T-helper 2 cell (primary cell): Measurements from ENCODE around the gene HSPE1.
A peak's percentile ranks its signal among the peaks of the same experiment; 100 is the strongest.
"Not testable (repeated sequence)": the region's sequence is repeated elsewhere in the genome, so short reads cannot be mapped to it uniquely, and the experiment has no call there.

Source experiments
- DNase-seq, 5 experiments: peaks; one replicate each; pipeline versions ENCODE4 v3.0.0 to v3.0.0-alpha.2; 2012 to 2022
- total RNA-seq, 2 donors: gene quantifications; one replicate each; lab custom pipeline; 2026; lab: John Stamatoyannopoulos, UW

Gene HSPE1
- 22.1 to 27.3 reads per million in 2 donors for total RNA-seq

- peak; percentile 94 to 100 (median 97) for DNase-seq
These were observed at the start of gene HSPE1, which contains the start of gene HSPD1 for GRCh38 chr2:197499594-197500502. Gene HSPE1, plus strand, starts transcription at chr2:197500379. Its CDS starts 58 bp downstream, at chr2:197500437. Gene HSPD1, minus strand, starts transcription at chr2:197499840. Its CDS starts 992 bp downstream, at chr2:197498848.

GRCh38 chr2:197450465-197450864 is 49.7 kb upstream of the HSPE1 start:
- no peak for DNase-seq

DNA sequence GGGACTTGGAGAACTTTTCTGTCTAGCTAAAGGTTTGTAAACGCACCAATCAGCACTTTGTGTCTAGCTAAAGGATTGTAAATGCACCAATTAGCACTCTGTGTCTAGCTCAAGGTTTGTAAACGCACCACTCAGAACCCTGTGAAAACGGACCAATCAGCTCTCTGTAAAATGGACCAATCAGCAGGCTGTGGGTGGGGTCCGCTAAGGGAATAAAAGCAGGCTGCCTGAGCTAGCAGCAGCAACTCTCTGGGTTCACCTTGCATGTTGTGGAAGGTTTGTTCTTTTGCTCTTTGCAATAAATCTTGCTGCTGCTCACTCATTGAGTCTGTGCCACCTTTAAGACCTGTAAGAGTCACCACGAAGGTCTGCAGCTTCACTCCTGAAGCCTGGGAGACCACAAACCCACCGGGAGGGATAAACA is 49.2 kb upstream of the HSPE1 start:
- peak in 1 of 5 experiments; percentile 35 for DNase-seq

GRCh38 chr2:197452754-197453122 is 47.4 kb upstream of the HSPE1 start:
- no peak for DNase-seq

DNA sequence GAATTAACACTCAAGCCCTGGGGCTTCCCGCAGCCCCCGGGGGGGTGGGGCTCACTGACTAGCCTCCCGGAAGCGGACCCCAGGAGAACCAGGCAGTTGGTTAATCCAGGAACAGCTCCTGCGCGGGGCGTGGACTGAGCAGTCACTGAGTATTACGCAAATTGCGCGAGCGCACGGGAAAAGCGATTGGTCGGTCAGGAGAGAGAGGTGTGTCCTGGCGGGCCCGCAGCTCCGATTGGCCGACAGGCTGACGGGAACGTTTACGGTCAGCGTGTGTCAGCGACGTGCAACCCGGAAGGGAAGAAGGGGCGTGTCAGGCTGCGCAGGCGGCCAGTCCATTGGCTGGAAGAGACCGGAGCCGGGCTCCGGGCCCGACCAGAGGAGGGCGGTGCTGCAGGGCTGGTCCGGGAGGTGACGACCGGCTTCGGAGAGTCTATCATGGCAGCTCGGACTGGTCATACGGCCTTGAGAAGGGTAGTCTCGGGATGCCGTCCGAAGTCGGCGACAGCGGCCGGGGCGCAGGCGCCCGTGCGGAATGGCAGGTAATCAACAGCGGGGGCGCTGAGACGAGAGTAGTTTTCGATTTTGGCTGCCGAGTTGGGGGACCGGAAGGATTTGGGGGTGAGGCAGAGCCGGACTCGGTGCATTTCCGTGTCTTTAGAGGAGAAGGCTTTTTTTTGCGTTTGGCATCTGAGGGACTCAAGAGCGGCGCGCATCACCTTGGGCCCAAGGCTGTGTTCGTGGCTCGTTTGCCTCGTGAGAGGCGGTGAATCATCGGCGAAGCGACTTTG is 46.9 kb upstream of the HSPE1 start, which contains the start of gene COQ10B:
Gene COQ10B (plus strand): TSS at position 430 of the 791 bp plus-strand sequence. CDS start 9 bp downstream, at position 439.
- peak; percentile 95 to 100 (median 98) for DNase-seq

DNA sequence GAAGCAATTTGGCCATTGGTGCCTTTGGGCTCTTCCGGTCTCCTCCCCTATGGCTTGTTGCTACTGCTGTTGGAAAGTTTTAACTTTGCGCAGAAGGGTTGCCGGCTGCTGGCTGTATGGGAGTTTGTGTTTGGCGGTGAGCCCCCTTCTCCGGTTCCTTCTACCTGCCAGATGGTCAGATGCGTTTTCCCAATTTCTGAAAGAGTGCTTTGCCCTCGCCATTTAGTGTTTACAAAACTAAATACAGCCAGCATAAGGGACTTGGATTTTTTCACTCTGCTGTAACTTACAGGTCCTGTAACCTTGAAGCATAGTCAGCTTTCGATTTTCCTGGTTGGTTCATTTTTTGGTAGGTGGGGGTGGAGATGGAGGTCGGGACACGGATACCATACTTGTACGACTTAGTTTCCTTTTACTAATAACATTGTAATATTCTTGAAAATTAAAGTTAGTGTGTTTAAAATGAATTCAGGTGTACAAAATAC is 46.2 kb upstream of the HSPE1 start:
- DNase-seq, result peak in 1 of 5 experiments; percentile 76

- DNase-seq, result no peak
These were observed 45.3 kb upstream of the HSPE1 start for GRCh38 chr2:197454923-197455322.

GRCh38 chr2:197455428-197455827 is 44.8 kb upstream of the HSPE1 start:
- DNase-seq, result no peak

- no peak for DNase-seq
These were observed 39.5 kb upstream of the HSPE1 start for GRCh38 chr2:197460649-197461048.

- DNase-seq, result no peak
These were observed 39.1 kb upstream of the HSPE1 start for GRCh38 chr2:197461057-197461456.

DNA sequence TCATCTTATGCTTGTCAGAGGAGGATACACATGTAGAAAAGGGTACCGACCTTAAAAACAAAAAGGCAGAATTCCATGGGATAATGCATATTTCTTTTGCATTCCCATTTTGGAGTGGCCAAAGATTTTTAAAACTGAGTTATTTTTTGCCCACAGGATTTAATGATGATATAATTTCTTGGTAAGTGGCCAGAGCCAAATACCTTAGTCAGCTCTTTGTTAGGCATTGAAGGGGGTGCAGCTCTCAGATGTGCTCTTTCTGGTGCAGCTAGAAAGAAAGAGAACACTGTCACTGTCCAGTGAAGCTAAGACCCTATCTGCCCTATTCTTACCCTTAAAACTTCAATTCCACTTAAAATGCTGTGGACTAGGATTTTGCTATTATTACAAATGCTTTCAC is 36.0 kb upstream of the HSPE1 start:
- no peak for DNase-seq

DNA sequence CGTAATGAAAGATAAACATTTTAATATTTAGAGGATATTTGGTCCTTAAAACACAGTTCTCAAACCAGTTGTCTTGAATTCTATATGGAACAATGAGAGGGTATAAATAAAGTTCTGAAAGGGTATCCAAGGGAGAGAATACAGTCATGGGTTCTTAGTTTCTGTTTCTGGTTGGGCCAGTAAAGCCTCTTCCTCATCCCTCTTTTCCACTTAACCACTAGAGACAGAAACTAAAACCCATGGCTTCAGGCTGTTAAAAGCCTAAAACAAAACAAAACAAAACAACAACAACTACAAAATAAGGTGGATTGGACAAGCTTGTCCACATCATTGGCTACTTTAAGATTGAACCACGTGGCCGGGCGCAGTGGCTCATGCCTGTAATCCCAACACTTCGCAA is 28.0 kb upstream of the HSPE1 start:
- DNase-seq, result no peak

DNA sequence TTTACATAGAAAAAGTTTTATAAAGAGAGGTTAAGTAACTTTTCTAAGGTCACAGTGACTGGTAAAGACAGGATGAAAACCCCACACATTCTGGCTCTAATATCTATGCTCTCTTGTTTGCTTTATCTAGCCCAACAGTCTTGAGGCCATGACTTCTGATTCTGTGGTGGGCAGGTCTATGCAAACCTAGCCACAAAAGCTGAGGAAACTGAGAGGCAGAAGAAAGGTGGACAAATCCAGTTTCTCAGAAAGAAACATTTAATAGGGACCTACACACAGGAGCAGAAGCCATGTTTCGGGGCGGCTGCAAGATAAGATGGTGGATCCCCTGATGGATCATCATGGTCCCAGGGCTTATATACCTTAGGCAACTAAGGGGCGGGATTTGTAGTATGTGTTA is 22.4 kb upstream of the HSPE1 start:
- no peak for DNase-seq

GRCh38 chr2:197480165-197481036 is 19.8 kb upstream of the HSPE1 start:
- DNase-seq, result no peak

GRCh38 chr2:197484248-197484647 is 15.9 kb upstream of the HSPE1 start:
- DNase-seq, result not testable (repeated sequence)

DNA sequence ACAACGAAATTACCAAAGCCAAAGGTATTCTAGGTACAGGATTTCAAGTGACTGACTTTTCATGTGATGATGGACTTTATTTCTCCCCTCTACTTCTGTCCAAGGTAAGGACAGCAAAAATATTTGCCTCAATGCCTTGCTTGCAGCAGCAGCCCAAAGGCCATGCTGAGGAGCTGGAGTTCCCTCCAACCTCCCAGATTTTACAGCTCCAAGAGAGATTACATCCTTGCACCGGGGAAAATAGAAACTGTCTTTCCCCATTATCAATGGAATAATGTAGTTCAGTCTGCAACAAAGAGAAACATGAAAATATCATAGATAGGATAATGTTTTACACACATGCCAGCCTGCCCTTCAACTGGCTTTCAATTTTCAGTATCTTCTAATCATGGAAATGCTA is 14.0 kb upstream of the HSPE1 start:
- DNase-seq, result no peak

DNA sequence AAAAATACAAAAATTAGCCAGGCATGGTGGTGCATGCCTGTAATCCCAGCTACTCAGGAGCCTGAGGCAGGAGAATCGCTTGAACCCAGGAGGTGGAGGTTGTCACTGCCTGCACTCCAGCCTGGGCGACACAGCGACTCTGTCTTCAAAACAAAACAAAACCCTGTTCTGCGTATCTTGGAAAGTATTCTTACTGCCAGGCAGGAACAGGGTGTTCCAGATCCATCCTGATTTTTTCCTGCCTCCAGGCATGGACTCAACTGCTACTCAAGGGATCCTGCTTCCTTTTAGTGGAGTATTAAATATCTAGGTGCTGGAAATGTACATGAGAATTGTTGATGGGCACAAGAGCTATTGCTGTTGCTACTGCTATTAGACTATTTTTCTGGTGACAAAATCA is 12.8 kb upstream of the HSPE1 start:
- no peak for DNase-seq

- DNase-seq, result no peak
These were observed 4.6 kb upstream of the HSPE1 start for GRCh38 chr2:197495433-197496134.

DNA sequence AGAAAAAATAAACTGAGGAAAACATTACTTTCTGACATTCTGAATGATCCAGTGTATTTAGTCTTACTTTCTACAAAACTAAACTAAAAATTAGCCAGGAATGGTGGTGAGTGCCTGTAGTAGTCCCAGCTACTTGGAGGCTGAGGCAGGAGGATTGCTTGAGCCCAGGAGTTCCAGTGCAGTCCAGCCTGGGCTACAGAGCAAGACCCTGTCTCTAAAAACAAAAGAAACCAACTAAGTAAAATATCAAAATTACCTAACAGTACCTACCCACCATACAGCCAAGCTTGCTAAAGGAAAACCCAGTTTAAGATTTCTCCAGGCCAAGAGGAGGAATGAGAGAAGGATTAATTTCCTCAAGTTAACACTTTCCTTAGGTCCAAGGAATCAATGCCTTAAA is 3.5 kb upstream of the HSPE1 start:
- DNase-seq, result no peak

DNA sequence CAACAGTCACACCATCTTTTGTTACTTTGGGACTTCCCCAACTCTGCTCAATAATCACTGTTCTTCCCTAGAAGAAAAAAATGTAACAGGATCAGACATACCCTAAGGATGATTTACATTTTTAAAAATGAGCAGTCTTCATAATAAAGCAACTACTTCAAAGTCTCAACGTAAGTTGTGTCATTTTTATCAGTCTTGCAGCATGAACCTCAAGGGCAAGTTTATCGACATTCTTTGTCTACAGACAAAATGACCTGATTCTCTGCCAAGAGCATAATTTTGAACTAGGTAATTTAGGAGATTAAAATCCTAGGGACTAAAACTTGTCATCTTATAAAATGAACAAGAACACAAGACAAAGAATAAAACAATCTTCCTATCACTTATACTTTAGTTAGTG is 2.9 kb upstream of the HSPE1 start:
- DNase-seq, result no peak

DNA sequence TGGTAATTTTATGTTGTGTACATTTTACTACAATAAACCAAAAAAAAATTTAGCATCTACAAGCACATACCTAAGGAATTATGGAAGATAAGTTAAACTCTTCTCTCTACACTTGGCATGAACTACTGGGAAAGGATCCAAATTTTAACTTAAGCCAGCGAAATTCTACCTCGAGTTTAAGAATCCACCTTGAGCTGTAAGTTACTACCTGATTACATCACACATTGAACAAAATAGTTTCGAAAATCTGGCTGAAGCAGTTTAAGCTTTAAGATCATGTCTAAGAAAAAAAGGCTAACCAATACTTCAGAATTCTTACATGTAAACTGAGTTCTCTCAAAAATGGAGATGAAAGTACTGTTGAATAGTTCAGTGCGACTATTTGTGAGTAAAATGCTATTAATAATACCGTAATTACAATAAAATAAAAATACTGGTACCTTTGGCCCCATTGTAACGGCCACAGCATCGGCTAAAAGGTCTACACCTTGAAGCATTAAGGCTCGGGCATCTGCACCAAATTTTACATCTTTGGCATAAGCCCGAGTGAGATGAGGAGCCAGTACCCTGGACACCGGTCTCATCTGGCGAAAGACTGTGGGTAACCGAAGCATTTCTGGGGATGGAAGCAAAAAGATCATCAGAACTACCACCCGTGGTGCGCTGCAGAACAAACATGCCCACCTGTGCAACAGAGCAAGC is 1.8 kb upstream of the HSPE1 start:
- no peak for DNase-seq
